HEK293 (cell line): ENCODE measurements around the gene KRTAP5-4.
"Not testable (repeated sequence)": the region's sequence is repeated elsewhere in the genome, so short reads cannot be mapped to it uniquely, and the experiment has no call there.

Experiments used
- CTCF ChIA-PET: fragments of 350-600 bp; formaldehyde crosslinking; extraction: SDS; loops from one replicate; lab custom pipeline; 2021; ENCODE audit warnings: antibody characterized with exemption; lab: Yijun Ruan, JAX
- POLR2A ChIA-PET: fragments of 300-600 bp; formaldehyde crosslinking; extraction: SDS; loops from one replicate; lab custom pipeline; 2020; ENCODE audit warnings: antibody characterized with exemption, inconsistent platforms; lab: Yijun Ruan, JAX
- H3K27ac ChIP-seq: fragments of 200-500 bp; sonication (Bioruptor generic); 2 replicates; pipeline ENCODE4 v1.5.1; 2014; ENCODE audit warnings: low read depth, low read length, control low read depth, inconsistent platforms; ENCODE audit errors: extremely low read depth
- H3K36me3 ChIP-seq, 2 experiments: fragments of 200-500 bp in 1 of 2; sonication (Bioruptor generic) in 1 of 2; 1 replicate in 1 of 2; 2 replicates in 1 of 2; pipeline ENCODE4 v1.5.1; 2014 to 2017; ENCODE audit warnings: inconsistent platforms in 2 of 2, low read length in 2 of 2; ENCODE audit not compliant: control insufficient read depth in 2 of 2, insufficient read depth in 1 of 2
- H3K4me1 ChIP-seq: fragments of 200-500 bp; sonication (Bioruptor generic); 2 replicates; pipeline ENCODE4 v1.5.1; 2014; ENCODE audit warnings: mild to moderate bottlenecking, low read length, inconsistent platforms; ENCODE audit not compliant: control insufficient read depth, insufficient read depth
- H3K4me3 ChIP-seq: 2 replicates; pipeline ENCODE4 v1.5.1; 2011; ENCODE audit warnings: low read depth, mild to moderate bottlenecking, control low read depth, low read length, moderate library complexity
- H3K9me3 ChIP-seq: fragments of 200-500 bp; sonication (Bioruptor generic); 2 replicates; pipeline ENCODE4 v1.5.1; 2014; ENCODE audit warnings: low read depth, low read length, inconsistent platforms; ENCODE audit not compliant: control insufficient read depth, insufficient read depth
- KLF10 ChIP-seq: fragments of 450-650 bp; IDR thresholded peaks from 2 replicates; pipeline ENCODE4 v1.5.1; 2018; ENCODE audit warnings: missing biosample characterization, mild to moderate bottlenecking, missing genetic modification characterization
- SETDB1 ChIP-seq: IDR thresholded peaks from one replicate; pipeline ENCODE4 v1.6.1; 2017; ENCODE audit warnings: mild to moderate bottlenecking, low read length, moderate library complexity, mixed read lengths; ENCODE audit not compliant: insufficient read length
- TRIM28 ChIP-seq: IDR thresholded peaks from 2 replicates; pipeline ENCODE4 v1.6.1; 2011; ENCODE audit warnings: low read length, control low read depth, borderline replicate concordance
- ZNF112 ChIP-seq: fragments of 450-650 bp; formaldehyde crosslinking; IDR thresholded peaks from 2 replicates; pipeline ENCODE4 v1.5.0; 2017; ENCODE audit warnings: missing biosample characterization, missing genetic modification characterization
- ZNF114 ChIP-seq: fragments of 450-650 bp; formaldehyde crosslinking; IDR thresholded peaks from 2 replicates; pipeline ENCODE4 v1.5.0; 2017; ENCODE audit warnings: missing biosample characterization, missing genetic modification characterization
- ZNF132 ChIP-seq: fragments of 450-650 bp; formaldehyde crosslinking; IDR thresholded peaks from 2 replicates; pipeline ENCODE4 v1.5.1; 2017; ENCODE audit warnings: missing biosample characterization, missing genetic modification characterization, borderline replicate concordance
- ZNF391 ChIP-seq: fragments of 450-650 bp; formaldehyde crosslinking; IDR thresholded peaks from 2 replicates; pipeline ENCODE4 v1.5.1; 2016; ENCODE audit warnings: low read depth, missing biosample characterization, missing genetic modification characterization, borderline replicate concordance
- ZNF518A ChIP-seq: fragments of 450-650 bp; formaldehyde crosslinking; conservative IDR thresholded peaks from 2 replicates; pipeline ENCODE4 v1.5.1; 2016; ENCODE audit warnings: low read depth, missing biosample characterization, missing genetic modification characterization
- ZNF529 ChIP-seq: fragments of 450-650 bp; formaldehyde crosslinking; IDR thresholded peaks from 2 replicates; pipeline ENCODE4 v1.5.1; 2017; ENCODE audit warnings: missing genetic modification characterization, missing biosample characterization; ENCODE audit not compliant: insufficient replicate concordance
- ZNF610 ChIP-seq: fragments of 450-650 bp; formaldehyde crosslinking; IDR thresholded peaks from 2 replicates; pipeline ENCODE4 v1.5.1; 2016; ENCODE audit warnings: missing biosample characterization, missing genetic modification characterization, borderline replicate concordance
- ZNF654 ChIP-seq: fragments of 450-650 bp; formaldehyde crosslinking; IDR thresholded peaks from 2 replicates; pipeline ENCODE4 v1.5.1; 2016; ENCODE audit warnings: low read depth, missing biosample characterization, missing genetic modification characterization
- ZNF677 ChIP-seq: fragments of 450-650 bp; IDR thresholded peaks from 2 replicates; pipeline ENCODE4 v1.5.0; 2018; ENCODE audit warnings: missing biosample characterization, mild to moderate bottlenecking, missing genetic modification characterization, moderate library complexity
- ZNF704 ChIP-seq: fragments of 450-650 bp; formaldehyde crosslinking; IDR thresholded peaks from 2 replicates; pipeline ENCODE4 v1.5.1; 2016; ENCODE audit warnings: missing biosample characterization, missing genetic modification characterization
- ZNF785 ChIP-seq: fragments of 450-650 bp; formaldehyde crosslinking; IDR thresholded peaks from 2 replicates; pipeline ENCODE4 v1.5.1; 2016; ENCODE audit warnings: missing biosample characterization, missing genetic modification characterization

The KRTAP5-4 gene

GRCh38 chr11:1589191-1589963 lies 32.6 kb downstream of the KRTAP5-4 start:
- not testable (repeated sequence) for H3K4me3 ChIP-seq, H3K27ac ChIP-seq, H3K36me3 ChIP-seq, H3K4me1 ChIP-seq, H3K9me3 ChIP-seq
- ChIA-PET POLR2A (interaction anchor here (1.2 kb wide), 1 partner anchor 11 kb away, joined by 5 read pairs; no protein-coding TSS in a partner anchor), CTCF (interaction anchor here (0.8 to 1.8 kb wide), 4 partner anchors 9 to 43 kb away, joined by 3 to 12 read pairs (median 7); partner anchors contain the start of gene KRTAP5-2)
- TF ChIP-seq TRIM28: peak; percentile 93; the same call in 1 of the 2 replicates
- TF ChIP-seq SETDB1: peak; percentile 77

GRCh38 chr11:1586699-1587098 lies 35.2 kb downstream of the KRTAP5-4 start:
- CTCF ChIA-PET: interaction anchor here (1.3 kb wide), 1 partner anchor 8 kb away, joined by 3 read pairs; no protein-coding TSS in a partner anchor
- no peak overlapping the region for H3K4me3 ChIP-seq
- POLR2A ChIA-PET: no interaction called here

More at GRCh38 chr11:1586699-1587098, 35.2 kb downstream of the KRTAP5-4 start:
- TF ChIP-seq ZNF610 (no peak), ZNF677 (tag by site-specific recombination) (no peak), ZNF112 (tag by site-specific recombination) (no peak), ZNF785 (no peak), ZNF114 (tag by site-specific recombination) (no peak), ZNF391 (tag by site-specific recombination) (no peak), ZNF704 (tag by site-specific recombination) (no peak), ZNF132 (tag by site-specific recombination) (no peak), ZNF529 (tag by site-specific recombination) (no peak), ZNF654 (tag by site-specific recombination) (no peak), ZNF518A (tag by site-specific recombination) (no peak), KLF10 (tag by site-specific recombination) (no peak)
- H3K4me1 ChIP-seq: no peaks in the 10 kb centered on the region
- H3K9me3 ChIP-seq: no peaks in the 10 kb centered on the region
- no peak overlapping the region for H3K27ac ChIP-seq
- no peaks in the 10 kb centered on the region for H3K36me3 ChIP-seq
